Skeletal muscle tissue (tissue), 4 donors: Measurements from ENCODE around the gene AGBL1. TPM values are rescaled to one million over a fixed set of nuclear protein-coding genes. Genes with fewer than 3 reads are reported as not detected.

Experiments
- H3K27ac ChIP-seq: one replicate; pipeline ENCODE4 v1.7.0; 2013; ENCODE audit warnings: mild to moderate bottlenecking, low read depth, low read length, inconsistent platforms
- H3K27me3 ChIP-seq, 3 donors: one replicate each; pipeline ENCODE4 v1.7.0; 2013; ENCODE audit warnings: low read length in 3 of 3; ENCODE audit not compliant: control insufficient read depth in 3 of 3, insufficient read depth in 3 of 3
- H3K36me3 ChIP-seq, 3 donors: one replicate each; pipeline ENCODE4 v1.7.0; 2013; ENCODE audit warnings: low read length in 3 of 3; ENCODE audit not compliant: control insufficient read depth in 3 of 3, insufficient read depth in 3 of 3
- H3K4me1 ChIP-seq, 3 donors: one replicate each; pipeline ENCODE4 v1.7.0; 2013; ENCODE audit warnings: low read length in 3 of 3, mild to moderate bottlenecking in 3 of 3; ENCODE audit not compliant: control insufficient read depth in 3 of 3, insufficient read depth in 3 of 3
- H3K4me3 ChIP-seq, 3 donors: one replicate each; pipeline ENCODE4 v1.7.0; 2013; ENCODE audit warnings: low read length in 3 of 3
- H3K9ac ChIP-seq, 3 donors: one replicate each; pipeline ENCODE4 v1.7.0; 2013; ENCODE audit warnings: low read length in 3 of 3, mild to moderate bottlenecking in 3 of 3, moderate library complexity in 2 of 3, low read depth in 1 of 3
- H3K9me3 ChIP-seq, 3 donors: one replicate each; pipeline ENCODE4 v1.7.0; 2013; ENCODE audit warnings: low read length in 3 of 3; ENCODE audit not compliant: control insufficient read depth in 3 of 3
- total RNA-seq: library from RNA; depleted of rRNA; stranded (reverse); fragments of >200 nt; gene quantifications from one replicate; pipeline ENCODE4 v1.2.3, GENCODE V29; 2014
- donor health status: Osteomylitis.

Gene AGBL1
- total RNA-seq, 1 donor from 2014 or later = 31.3 TPM

DNA sequence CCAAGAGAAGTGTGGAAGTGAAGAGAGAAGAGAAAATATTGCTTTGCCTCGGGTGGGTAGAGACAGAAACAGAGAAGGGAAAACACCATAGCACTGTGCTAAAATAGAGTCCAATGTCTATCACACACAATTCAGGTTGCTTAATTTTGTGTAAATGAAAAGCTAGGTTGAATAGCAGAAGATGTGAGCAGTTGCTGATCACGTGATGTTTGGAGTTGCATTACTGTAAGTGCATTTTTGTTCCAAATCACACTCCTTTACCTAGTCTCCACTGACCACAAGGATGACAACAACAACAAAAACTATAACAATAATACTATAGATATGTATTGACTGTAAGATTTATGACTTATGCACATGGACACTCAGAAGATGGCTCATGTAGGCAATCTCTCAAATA is 683.2 kb downstream of the AGBL1 start:
- Histone ChIP-seq H3K27me3 (no peaks in the 10 kb centered on the region), H3K9me3 (no peaks in the 10 kb centered on the region), H3K36me3 (no peaks in the 10 kb centered on the region), H3K27ac (no peak overlapping the region), H3K9ac (no peak overlapping the region), H3K4me1 (peaks cover 0 to 9% (median 4%) of the 10 kb centered on the region in 3 donors), H3K4me3 (no peak overlapping the region)

DNA sequence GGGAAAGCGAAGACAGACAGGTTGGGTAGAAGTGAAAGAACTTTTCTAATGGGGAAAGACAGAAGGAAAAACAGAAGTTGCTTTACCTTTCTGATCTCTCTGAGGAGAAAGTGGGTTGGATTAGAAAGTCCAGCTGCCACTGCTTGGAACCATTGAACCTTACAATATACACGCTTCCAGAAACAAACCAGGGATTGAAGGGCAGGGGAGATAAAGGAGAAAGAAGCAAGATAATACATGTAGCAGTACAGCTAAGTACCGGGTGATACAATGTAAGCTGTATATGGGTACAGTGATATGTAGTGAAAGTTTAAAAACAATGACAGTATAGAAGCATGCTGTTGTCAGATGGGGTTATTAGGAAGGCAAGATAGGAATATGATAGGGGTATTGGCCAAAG is 684.4 kb downstream of the AGBL1 start:
- Histone ChIP-seq H3K4me3 (no peak overlapping the region), H3K9ac (no peak overlapping the region)

DNA sequence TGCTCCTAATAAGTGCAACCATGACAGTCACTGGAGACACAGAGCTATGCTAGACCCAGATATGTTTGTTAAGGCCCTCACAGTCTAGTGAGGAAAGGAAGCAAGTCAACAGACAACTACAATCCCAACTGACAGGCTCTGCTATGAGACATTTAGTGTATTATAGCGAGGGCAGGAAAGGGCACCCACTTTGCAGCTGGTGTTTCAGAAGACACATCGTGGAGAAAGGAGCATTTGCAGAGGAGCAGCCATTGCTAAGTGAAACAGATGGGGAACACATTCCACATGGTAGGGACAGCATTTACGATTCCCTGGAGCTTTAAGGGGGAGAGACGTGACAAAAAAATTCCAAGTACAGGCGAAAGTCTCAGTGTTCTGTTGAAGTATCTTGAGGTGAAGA is 685.6 kb downstream of the AGBL1 start:
- no peak overlapping the region for H3K9ac ChIP-seq
- H3K27ac ChIP-seq = no peak overlapping the region
- H3K36me3 ChIP-seq = no peaks in the 10 kb centered on the region
- peaks cover 0 to 2% (median 0%) of the 10 kb centered on the region in 3 donors for H3K4me1 ChIP-seq
- no peaks in the 10 kb centered on the region for H3K27me3 ChIP-seq
- H3K4me3 ChIP-seq = no peak overlapping the region
- H3K9me3 ChIP-seq = no peaks in the 10 kb centered on the region

More for the DNA sequence above, 684.4 kb downstream of the AGBL1 start:
- no peaks in the 10 kb centered on the region for H3K27me3 ChIP-seq
- peaks cover 0 to 9% (median 4%) of the 10 kb centered on the region in 3 donors for H3K4me1 ChIP-seq
- H3K27ac ChIP-seq = no peak overlapping the region
- no peaks in the 10 kb centered on the region for H3K9me3 ChIP-seq
- no peaks in the 10 kb centered on the region for H3K36me3 ChIP-seq

DNA sequence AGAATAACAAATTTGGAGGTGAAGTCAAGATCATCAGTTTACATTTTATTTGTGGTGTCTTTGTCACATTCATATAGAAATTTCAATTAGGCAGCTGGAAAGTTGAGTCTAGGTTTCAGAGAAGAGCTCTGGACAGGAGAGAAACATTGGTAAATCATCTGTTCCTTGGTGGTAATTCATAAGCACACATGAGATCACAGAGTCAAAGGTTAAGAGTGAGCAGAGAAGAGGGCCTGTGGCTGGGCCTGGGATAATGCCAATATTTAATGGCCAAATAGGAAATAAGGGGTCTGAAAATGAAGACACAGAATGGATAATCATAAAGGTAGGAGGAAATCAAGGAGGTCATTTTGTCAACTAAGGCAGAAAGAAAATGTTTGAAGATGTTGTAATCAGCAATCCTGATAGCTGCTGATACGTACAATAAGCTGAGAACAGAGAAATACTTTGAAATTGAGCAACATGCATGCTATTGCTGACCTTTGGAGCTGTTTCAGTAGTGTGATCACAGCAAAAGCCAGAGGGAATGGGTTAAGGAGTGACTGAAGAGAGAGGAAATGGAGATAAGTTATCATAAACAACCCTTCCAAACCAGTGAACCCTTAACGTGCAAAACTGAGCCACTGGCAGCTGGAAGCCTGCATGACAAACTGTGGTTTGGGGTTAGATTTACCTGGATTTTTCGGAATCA is 692.8 kb downstream of the AGBL1 start:
- Histone ChIP-seq H3K27ac (no peak overlapping the region), H3K9me3 (no peaks in the 10 kb centered on the region), H3K4me1 (no peaks in the 10 kb centered on the region), H3K27me3 (no peaks in the 10 kb centered on the region), H3K36me3 (no peaks in the 10 kb centered on the region), H3K4me3 (no peak overlapping the region), H3K9ac (no peak overlapping the region)

DNA sequence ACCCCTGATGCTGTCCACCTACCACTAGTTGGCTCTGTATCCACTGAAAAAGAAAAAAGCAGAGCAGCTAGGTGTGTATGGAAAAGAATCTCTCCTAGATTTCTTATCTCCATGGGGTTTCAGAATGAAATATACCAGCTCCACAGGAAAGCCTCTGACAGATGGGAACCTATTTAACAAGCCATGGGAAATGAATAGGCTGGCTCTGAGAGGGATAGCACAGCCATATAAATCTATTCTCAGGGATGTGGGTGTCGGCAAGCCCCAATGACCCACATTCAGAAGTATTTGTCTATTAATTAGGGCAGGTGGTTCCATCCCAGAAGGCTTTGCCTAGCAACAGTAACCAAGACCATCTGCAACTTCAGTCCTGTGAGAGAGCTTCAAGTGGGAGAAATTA is 694.1 kb downstream of the AGBL1 start:
- no peaks in the 10 kb centered on the region for H3K36me3 ChIP-seq
- no peak overlapping the region for H3K9ac ChIP-seq
- no peaks in the 10 kb centered on the region for H3K4me1 ChIP-seq
- H3K9me3 ChIP-seq = no peaks in the 10 kb centered on the region
- H3K4me3 ChIP-seq = no peak overlapping the region
- no peaks in the 10 kb centered on the region for H3K27me3 ChIP-seq
- H3K27ac ChIP-seq = no peak overlapping the region

DNA sequence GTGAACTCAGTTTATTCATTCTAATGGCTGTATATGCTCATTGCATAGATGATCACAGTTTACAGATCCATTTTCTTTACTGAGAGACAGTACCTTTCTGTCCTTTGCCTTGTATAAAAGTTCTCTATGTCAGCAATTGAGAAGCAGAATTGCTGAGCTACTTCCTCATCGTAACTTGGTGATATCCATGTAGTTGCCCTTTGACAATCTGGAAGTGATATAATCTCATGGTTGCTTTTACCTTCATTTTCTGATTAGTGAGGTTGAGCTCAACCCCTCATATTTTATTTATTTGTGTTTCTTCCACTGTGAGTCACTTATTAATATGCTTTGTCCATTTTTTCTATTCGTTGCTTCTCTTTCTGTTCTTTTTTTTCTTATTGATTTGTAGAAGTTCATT is 696.5 kb downstream of the AGBL1 start:
- H3K4me3 ChIP-seq = no peak overlapping the region
- no peaks in the 10 kb centered on the region for H3K27me3 ChIP-seq

DNA sequence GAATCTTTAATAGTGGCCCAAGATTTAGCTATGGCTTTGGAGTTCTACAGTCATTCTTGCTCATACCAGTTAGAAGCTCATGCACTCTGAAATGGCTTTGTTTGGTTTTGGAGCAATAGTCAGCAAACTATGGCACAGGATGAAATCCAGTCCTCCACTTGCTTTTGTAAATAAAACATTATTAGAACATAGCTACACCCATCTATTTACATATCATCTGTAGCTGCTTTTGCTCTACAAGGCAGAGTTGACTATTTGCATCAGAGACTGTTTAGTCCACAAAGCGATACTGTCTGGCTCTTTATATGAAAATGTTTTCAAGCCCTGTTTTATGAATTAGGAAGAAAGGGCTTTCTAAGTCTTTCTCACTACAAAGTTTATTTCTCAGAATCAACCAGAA is 716.9 kb downstream of the AGBL1 start:
- Histone ChIP-seq H3K36me3 (no peaks in the 10 kb centered on the region), H3K27me3 (no peaks in the 10 kb centered on the region), H3K4me1 (peaks cover 0 to 5% (median 4%) of the 10 kb centered on the region in 3 donors), H3K4me3 (no peak overlapping the region), H3K9me3 (no peaks in the 10 kb centered on the region), H3K9ac (no peak overlapping the region), H3K27ac (no peak overlapping the region)

More for the DNA sequence above, 696.5 kb downstream of the AGBL1 start:
- Histone ChIP-seq H3K9me3 (no peaks in the 10 kb centered on the region), H3K36me3 (no peaks in the 10 kb centered on the region), H3K4me1 (no peaks in the 10 kb centered on the region), H3K27ac (no peak overlapping the region), H3K9ac (no peak overlapping the region)

DNA sequence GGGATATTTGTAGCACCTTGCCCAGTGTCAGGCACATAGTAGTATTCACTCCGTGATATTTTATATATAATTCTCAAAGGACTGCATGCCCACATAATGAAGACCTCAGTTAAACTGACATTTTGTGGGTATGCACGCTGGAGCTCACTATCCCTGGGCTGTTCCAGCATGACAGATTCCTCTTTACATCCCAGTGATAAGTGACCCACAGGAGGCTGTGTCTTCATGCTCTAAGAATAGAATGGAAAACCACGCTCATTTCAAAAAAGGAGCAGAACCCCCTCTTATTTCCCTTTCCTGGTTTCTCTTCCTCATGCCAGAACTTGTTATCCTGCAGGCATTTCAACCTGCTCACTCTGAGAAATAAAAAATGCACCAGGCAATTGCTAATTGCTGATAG is 717.5 kb downstream of the AGBL1 start:
- Histone ChIP-seq H3K9me3 (no peaks in the 10 kb centered on the region), H3K4me1 (peaks cover 0 to 5% (median 4%) of the 10 kb centered on the region in 3 donors), H3K36me3 (no peaks in the 10 kb centered on the region), H3K9ac (no peak overlapping the region), H3K27me3 (no peaks in the 10 kb centered on the region), H3K27ac (no peak overlapping the region), H3K4me3 (no peak overlapping the region)

DNA sequence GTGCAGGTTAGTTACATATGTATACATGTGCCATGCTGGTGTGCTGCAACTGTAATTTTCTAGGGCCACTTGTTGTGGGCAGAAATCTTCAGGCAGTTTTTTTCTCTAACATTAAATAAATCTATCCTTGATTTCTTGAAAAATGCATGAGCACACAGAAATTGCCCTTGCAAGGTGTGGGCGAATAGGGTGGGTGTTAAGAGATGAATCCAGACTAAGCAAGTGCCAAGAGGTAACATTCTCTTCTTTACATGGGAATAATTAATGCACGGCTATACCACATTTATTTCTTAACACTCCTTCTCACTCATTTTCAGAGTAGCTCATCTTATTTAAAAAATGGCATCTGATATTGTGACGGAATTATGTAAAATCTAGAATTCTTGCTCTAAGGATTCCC is 719.6 kb downstream of the AGBL1 start:
- H3K4me1 ChIP-seq = peaks cover 4 to 7% (median 4%) of the 10 kb centered on the region in 3 donors
- H3K27me3 ChIP-seq = no peaks in the 10 kb centered on the region
- H3K4me3 ChIP-seq = no peak overlapping the region
- H3K36me3 ChIP-seq = no peaks in the 10 kb centered on the region
- no peak overlapping the region for H3K27ac ChIP-seq
- H3K9me3 ChIP-seq = no peaks in the 10 kb centered on the region
- no peak overlapping the region for H3K9ac ChIP-seq

DNA sequence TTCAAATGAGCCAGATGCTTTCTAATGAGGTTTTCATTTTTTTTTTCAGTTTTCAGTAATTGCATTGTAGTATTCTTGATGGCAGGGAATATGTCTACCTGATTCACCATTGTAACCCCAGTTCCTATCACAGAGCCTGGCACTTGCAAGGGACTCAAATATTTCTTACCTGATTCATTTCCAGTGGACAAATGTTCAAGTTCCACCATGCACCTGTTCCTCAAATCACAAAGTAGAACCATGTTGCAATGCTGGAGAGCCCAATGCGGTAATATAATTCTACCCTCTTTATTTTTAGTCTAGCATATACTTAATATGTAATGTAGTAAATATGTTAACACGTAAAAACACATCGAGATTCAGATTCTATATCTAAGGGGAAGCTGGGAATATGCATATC is 722.6 kb downstream of the AGBL1 start:
- H3K4me1 ChIP-seq = peaks cover 0 to 4% (median 4%) of the 10 kb centered on the region in 3 donors
- no peak overlapping the region for H3K9ac ChIP-seq
- H3K9me3 ChIP-seq = no peaks in the 10 kb centered on the region
- no peak overlapping the region for H3K4me3 ChIP-seq
- H3K27me3 ChIP-seq = no peaks in the 10 kb centered on the region
- no peak overlapping the region for H3K27ac ChIP-seq
- no peaks in the 10 kb centered on the region for H3K36me3 ChIP-seq
